Measurements from ENCODE around the gene OR5J2. TPM values are rescaled to one million over a fixed set of nuclear protein-coding genes. Genes with fewer than 3 reads are reported as not detected.

Gene OR5J2
- total RNA-seq, 1 experiment from 2014 or later = not detected

GRCh38 chr11:56197367-56197766, 20.9 kb downstream of the OR5J2 start:
- no TSS peak for BruUV-seq (replicated peaks)
- ChIA-PET POLR2A (interaction anchor here (0.6 kb wide), 1 partner anchor 14 kb away, joined by 3 read pairs; no protein-coding TSS in a partner anchor), CTCF (no interaction called here)
- H3K4me3 ChIP-seq (ENCODE audit: low read depth in 2 of 2, low read length in 2 of 2) = no peak overlapping the region
- H3K27ac ChIP-seq (ENCODE audit: low read length) = no peak overlapping the region
- H3K36me3 ChIP-seq (ENCODE audit: control insufficient read depth, insufficient read depth, low read length) = no peaks in the 10 kb centered on the region
- ATAC-seq (no peak), DNase-seq (ENCODE audit: low read depth, low spot score) (no peak)
- no peaks in the 10 kb centered on the region for H3K4me1 ChIP-seq (ENCODE audit: control insufficient read depth, insufficient read depth, low read length)
- H3K9me3 ChIP-seq (ENCODE audit: control insufficient read depth, insufficient read depth, low read depth, low read length) = peaks cover 1% of the 10 kb centered on the region; the same call in 1 of the 2 replicates
- intact Hi-C loops (cut with micrococcal nuclease; ENCODE audit: unreplicated experiment) = no loop called here
- no peak for TF ChIP-seq TCF7L2 (IDR thresholded peaks at IDR 0.05; ENCODE audit: low read depth, low read length)
- TF ChIP-seq SIN3A (IDR thresholded peaks at IDR 0.05; ENCODE audit: borderline replicate concordance, insufficient read depth, low read depth, low read length) = no peak
- TF ChIP-seq CTCF (IDR thresholded peaks at IDR 0.05) = no peak
- in situ Hi-C loops (cut with HindIII; ENCODE audit: low pct_unique_long_range_greater_than_20kb, low sequenced_read_pairs) = no loop called here
- H3K27me3 ChIP-seq (ENCODE audit: control insufficient read depth, insufficient read depth, low read length) = no peaks in the 10 kb centered on the region

- DNase-seq (ENCODE audit: low read depth, low spot score) (no peak), ATAC-seq (no peak)
- H3K27ac ChIP-seq (ENCODE audit: low read length) = no peak overlapping the region
- no TSS peak for BruUV-seq (replicated peaks)
- no peaks in the 10 kb centered on the region for H3K4me1 ChIP-seq (ENCODE audit: control insufficient read depth, insufficient read depth, low read length)
- H3K36me3 ChIP-seq (ENCODE audit: control insufficient read depth, insufficient read depth, low read length) = no peaks in the 10 kb centered on the region
- intact Hi-C loops (cut with micrococcal nuclease; ENCODE audit: unreplicated experiment) = no loop called here
- TF ChIP-seq REST (IDR thresholded peaks at IDR 0.05; ENCODE audit: insufficient read depth in 1 of 2, low read depth in 2 of 2, low read length in 1 of 2) (no peak), CTCF (IDR thresholded peaks at IDR 0.05) (no peak), SIN3A (IDR thresholded peaks at IDR 0.05; ENCODE audit: borderline replicate concordance, insufficient read depth, low read depth, low read length) (no peak), TCF7L2 (IDR thresholded peaks at IDR 0.05; ENCODE audit: low read depth, low read length) (no peak), POLR2AphosphoS5 (IDR thresholded peaks at IDR 0.05; ENCODE audit: low read depth, low read length) (no peak)
- ChIA-PET CTCF (no interaction called here), POLR2A (no interaction called here)
- H3K4me3 ChIP-seq (ENCODE audit: low read depth in 2 of 2, low read length in 2 of 2) = no peak overlapping the region
- in situ Hi-C loops (cut with HindIII; ENCODE audit: low pct_unique_long_range_greater_than_20kb, low sequenced_read_pairs) = no loop called here
- H3K9me3 ChIP-seq (ENCODE audit: control insufficient read depth, insufficient read depth, low read depth, low read length) = no peaks in the 10 kb centered on the region
- H3K27me3 ChIP-seq (ENCODE audit: control insufficient read depth, insufficient read depth, low read length) = no peaks in the 10 kb centered on the region
Measured at GRCh38 chr11:56207790-56208189, 31.4 kb downstream of the OR5J2 start.

All from Panc1 (cell line).